Keratinocyte (primary cell): ENCODE data around the gene BOC. TPM values are rescaled to one million over a fixed set of nuclear protein-coding genes. Genes with fewer than 3 reads are reported as not detected.

Experiments used
- DNase-seq: peaks from one replicate; pipeline ENCODE4 v3.0.0-alpha.2; 2011; ENCODE audit warnings: low read depth, missing footprints, low spot score
- FAIRE-seq: peaks from 2 replicates; lab custom pipeline; 2011; peaks lifted over from hg19 to GRCh38; lab: Jason Lieb, UNC
- H2AFZ ChIP-seq: 2 replicates; pipeline ENCODE4 v1.6.0; 2012; ENCODE audit warnings: low read length, control low read depth, inconsistent platforms; ENCODE audit not compliant: control insufficient read depth
- H3K27ac ChIP-seq: 2 replicates; pipeline ENCODE4 v1.5.1; 2011; ENCODE audit warnings: low read length; ENCODE audit not compliant: control insufficient read depth, insufficient read depth
- H3K27me3 ChIP-seq: 3 replicates; pipeline ENCODE4 v1.6.0; 2011; ENCODE audit warnings: low read length; ENCODE audit not compliant: control insufficient read depth, insufficient read depth; ENCODE audit errors: extremely low read depth
- H3K36me3 ChIP-seq, 2 experiments: 2 replicates in 1 of 2; 3 replicates in 1 of 2; pipeline ENCODE4 v1.5.1; 2011; ENCODE audit warnings: low read length in 2 of 2, mild to moderate bottlenecking in 1 of 2; ENCODE audit not compliant: control insufficient read depth in 2 of 2, insufficient read depth in 2 of 2; ENCODE audit errors: extremely low read depth in 1 of 2
- H3K4me1 ChIP-seq: 3 replicates; pipeline ENCODE4 v1.5.1; 2011; ENCODE audit warnings: low read length; ENCODE audit not compliant: control insufficient read depth, insufficient read depth; ENCODE audit errors: extremely low read depth
- H3K4me2 ChIP-seq: 3 replicates; pipeline ENCODE4 v1.6.0; 2011; ENCODE audit warnings: low read depth, low read length; ENCODE audit not compliant: control insufficient read depth, insufficient read depth; ENCODE audit errors: extremely low read depth
- H3K4me3 ChIP-seq, 3 experiments: fragments of 200-600 bp in 1 of 3; sonication (generic) in 1 of 3; 2 replicates in 2 of 3; 3 replicates in 1 of 3; pipeline ENCODE4 v1.5.1; 2011 to 2016; ENCODE audit warnings: low read length in 3 of 3, mild to moderate bottlenecking in 3 of 3, control low read depth in 2 of 3, inconsistent platforms in 1 of 3, low read depth in 1 of 3, mixed read lengths in 1 of 3, mixed run types in 1 of 3, moderate library complexity in 1 of 3; ENCODE audit not compliant: control insufficient read depth in 2 of 3, insufficient read depth in 2 of 3; ENCODE audit errors: extremely low read depth in 1 of 3
- H3K79me2 ChIP-seq: 2 replicates; pipeline ENCODE4 v1.6.0; 2012; ENCODE audit warnings: low read length; ENCODE audit not compliant: control insufficient read depth, insufficient read depth
- H3K9ac ChIP-seq: 3 replicates; pipeline ENCODE4 v1.6.0; 2011; ENCODE audit warnings: low read length; ENCODE audit not compliant: control insufficient read depth, insufficient read depth; ENCODE audit errors: extremely low read depth
- H3K9me1 ChIP-seq: 3 replicates; pipeline ENCODE4 v1.6.0; 2011; ENCODE audit warnings: low read length; ENCODE audit not compliant: control insufficient read depth, insufficient read depth; ENCODE audit errors: extremely low read depth
- H3K9me3 ChIP-seq: 2 replicates; pipeline ENCODE4 v1.5.1; 2012; ENCODE audit warnings: low read depth, low read length; ENCODE audit not compliant: control insufficient read depth
- H4K20me1 ChIP-seq: 3 replicates; pipeline ENCODE4 v1.6.0; 2011; ENCODE audit warnings: low read length; ENCODE audit not compliant: control insufficient read depth, insufficient read depth; ENCODE audit errors: extremely low read depth
- CTCF ChIP-seq, 3 experiments: IDR thresholded peaks in 1 of 3; conservative IDR thresholded peaks in 1 of 3; optimal IDR thresholded peaks in 1 of 3; 2 replicates in 2 of 3; 3 replicates in 1 of 3; pipeline versions ENCODE3 to v1.5.1; 2011; ENCODE audit warnings: low read length in 3 of 3, mild to moderate bottlenecking in 3 of 3, moderate library complexity in 2 of 3, control low read depth in 1 of 3, inconsistent platforms in 1 of 3; ENCODE audit not compliant: insufficient read depth in 2 of 3; ENCODE audit errors: extremely low read depth in 1 of 3
- EZH2 ChIP-seq: IDR thresholded peaks from one replicate; pipeline ENCODE4 v1.6.1; 2012; ENCODE audit warnings: inconsistent platforms, mild to moderate bottlenecking, low read length, moderate library complexity
- dilution Hi-C: fragments of 300-500 bp; cut with MboI; formaldehyde crosslinking; loops from one replicate; pipeline ENCODE4 v1.7.0; 2020; ENCODE audit warnings: low sequenced_read_pairs; ENCODE audit not compliant: extremely low pct_ligation_motif_present
- polyA plus RNA-seq, 5 experiments: library from polyadenylated mRNA; depleted of rRNA in 3 of 5; stranded (reverse) in 3 of 5; stranded (forward) in 1 of 5; unstranded in 1 of 5; fragments of >200 nt; gene quantifications; 1 replicate in 1 of 5; 2 replicates in 3 of 5; 3 replicates in 1 of 5; pipeline versions ENCODE4 v1.2.1 to v1.2.3, GENCODE V29; 2011 to 2012; ENCODE audit warnings: missing spikeins in 2 of 5, low read depth in 1 of 5, low replicate concordance in 1 of 5

The BOC gene
- polyA plus RNA-seq, 1 donor (not counting 4 experiments of a cell fraction or from before 2014, with no cell fraction given), result 11.2 TPM

DNA sequence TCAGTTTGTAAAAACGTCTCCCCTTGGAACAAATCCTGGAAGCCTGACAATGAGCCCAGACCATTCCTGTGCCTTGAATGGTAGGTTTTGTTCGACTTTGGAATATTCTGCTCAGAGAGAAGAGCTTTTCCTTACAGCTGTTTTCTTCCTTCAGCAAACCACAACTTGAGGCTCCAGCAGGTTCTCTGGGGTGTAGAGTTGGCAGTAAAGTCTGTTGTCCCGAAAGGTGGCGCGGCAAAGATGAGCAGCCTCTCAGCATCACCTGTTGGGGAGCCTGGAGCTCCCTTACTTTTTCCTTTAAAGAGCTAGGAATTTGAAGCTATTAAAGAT is 65.4 kb downstream of the BOC start:
- Histone ChIP-seq H3K36me3 (peaks cover 3 to 5% of the 10 kb centered on the region in 2 experiments), H2AFZ (no peak overlapping the region), H3K27me3 (no peaks in the 10 kb centered on the region), H4K20me1 (no peaks in the 10 kb centered on the region), H3K9ac (no peak overlapping the region), H3K4me1 (no peaks in the 10 kb centered on the region), H3K27ac (no peak overlapping the region), H3K79me2 (no peaks in the 10 kb centered on the region), H3K9me3 (no peaks in the 10 kb centered on the region), H3K9me1 (no peaks in the 10 kb centered on the region), H3K4me2 (no peak overlapping the region), H3K4me3 (no peak overlapping the region)
- FAIRE-seq, result no peak
- TF ChIP-seq CTCF (optimal IDR thresholded peaks at IDR 0.05 in 1 of 3, IDR thresholded peaks at IDR 0.05 in 1 of 3, conservative IDR thresholded peaks at IDR 0.05 in 1 of 3; ENCODE audit: extremely low read depth in 1 of 3, insufficient read depth in 2 of 3, low read length in 3 of 3) (no peak), EZH2 (no peak)
- DNase-seq, result no peak
- dilution Hi-C loops, result no loop called here

DNA sequence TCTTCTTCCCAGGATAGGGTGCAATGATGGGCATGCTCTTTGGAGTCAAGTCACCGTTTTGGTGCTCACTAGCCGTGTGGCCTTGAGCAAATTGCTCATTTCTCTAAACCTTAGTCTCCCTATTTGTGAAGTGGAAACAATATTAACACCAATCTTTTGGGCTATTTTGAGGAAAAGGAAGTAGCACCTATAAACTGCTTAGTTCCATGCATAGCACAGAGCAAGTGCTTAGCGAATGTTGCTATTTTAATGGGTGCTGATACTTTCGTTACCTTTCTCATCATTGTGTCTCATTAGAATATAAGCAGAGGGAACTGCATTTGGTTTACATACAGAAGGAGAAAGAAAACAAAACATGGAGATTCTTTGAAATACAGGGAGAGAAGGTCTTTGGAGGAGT is 66.1 kb downstream of the BOC start:
- Histone ChIP-seq H3K4me2 (no peak overlapping the region), H3K27me3 (no peaks in the 10 kb centered on the region), H3K9ac (no peak overlapping the region), H3K36me3 (peaks cover 3 to 5% of the 10 kb centered on the region in 2 experiments), H4K20me1 (no peaks in the 10 kb centered on the region), H3K4me1 (no peaks in the 10 kb centered on the region), H3K79me2 (no peaks in the 10 kb centered on the region), H3K9me1 (no peaks in the 10 kb centered on the region), H2AFZ (no peak overlapping the region), H3K4me3 (no peak overlapping the region), H3K9me3 (no peaks in the 10 kb centered on the region), H3K27ac (no peak overlapping the region)
- TF ChIP-seq EZH2, result no peak
- no peak for TF ChIP-seq CTCF (optimal IDR thresholded peaks at IDR 0.05 in 1 of 3, IDR thresholded peaks at IDR 0.05 in 1 of 3, conservative IDR thresholded peaks at IDR 0.05 in 1 of 3; ENCODE audit: extremely low read depth in 1 of 3, insufficient read depth in 2 of 3, low read length in 3 of 3)
- FAIRE-seq, result no peak
- dilution Hi-C loops, result no loop called here
- no peak for DNase-seq
